Activated T-cell treated with anti-CD3 and anti-CD28 coated beads, Interleukin-2, amount 50 U/mL, for 24 hours (primary cell): ENCODE data around the gene TNFRSF18.

ENCODE experiments used
- DNase-seq: peaks from one replicate; pipeline ENCODE4 v3.0.0-alpha.2; 2020
- H3K27ac Mint-ChIP-seq: 2 replicates; pipeline ENCODE4 v1.8.0; 2020; ENCODE audit warnings: mild to moderate bottlenecking, mixed read lengths
- H3K27me3 Mint-ChIP-seq: 2 replicates; pipeline ENCODE4 v1.8.0; 2020; ENCODE audit warnings: mixed read lengths
- H3K36me3 Mint-ChIP-seq: 2 replicates; pipeline ENCODE4 v1.8.0; 2020; ENCODE audit warnings: low read depth, mixed read lengths
- H3K4me1 Mint-ChIP-seq: 2 replicates; pipeline ENCODE4 v1.8.0; 2020; ENCODE audit warnings: low read depth, mixed read lengths
- H3K4me3 Mint-ChIP-seq: 2 replicates; pipeline ENCODE4 v1.8.0; 2020; ENCODE audit warnings: mild to moderate bottlenecking, moderate library complexity, mixed read lengths
- H3K9me3 Mint-ChIP-seq: 2 replicates; pipeline ENCODE4 v1.8.0; 2020; ENCODE audit warnings: mixed read lengths

The TNFRSF18 gene

GRCh38 chr1:1244192-1244811 lies 37.9 kb upstream of the TNFRSF18 start:
- no peaks in the 10 kb centered on the region for H3K36me3 Mint-ChIP-seq
- peaks cover 3% of the 10 kb centered on the region for H3K27me3 Mint-ChIP-seq
- DNase-seq, result no peak
- no peaks in the 10 kb centered on the region for H3K9me3 Mint-ChIP-seq
- H3K27ac Mint-ChIP-seq, result no peak overlapping the region
- no peaks in the 10 kb centered on the region for H3K4me1 Mint-ChIP-seq
- H3K4me3 Mint-ChIP-seq, result no peak overlapping the region

- H3K4me3 Mint-ChIP-seq, result no peak overlapping the region
Measured at GRCh38 chr1:1243807-1244191, 37.4 kb upstream of the TNFRSF18 start.

GRCh38 chr1:1243266-1243660 lies 36.9 kb upstream of the TNFRSF18 start:
- peaks cover 3% of the 10 kb centered on the region for H3K27me3 Mint-ChIP-seq
- H3K27ac Mint-ChIP-seq, result no peak overlapping the region
- H3K9me3 Mint-ChIP-seq, result no peaks in the 10 kb centered on the region
- H3K4me3 Mint-ChIP-seq, result no peak overlapping the region
- no peaks in the 10 kb centered on the region for H3K4me1 Mint-ChIP-seq
- no peaks in the 10 kb centered on the region for H3K36me3 Mint-ChIP-seq
- DNase-seq, result no peak

More at GRCh38 chr1:1243807-1244191, 37.4 kb upstream of the TNFRSF18 start:
- Mint-ChIP-seq H3K27ac (no peak overlapping the region), H3K9me3 (no peaks in the 10 kb centered on the region), H3K4me1 (no peaks in the 10 kb centered on the region), H3K27me3 (peaks cover 3% of the 10 kb centered on the region), H3K36me3 (no peaks in the 10 kb centered on the region)
- DNase-seq, result no peak

- Mint-ChIP-seq H3K27ac (no peak overlapping the region), H3K4me3 (no peak overlapping the region), H3K4me1 (no peaks in the 10 kb centered on the region), H3K36me3 (no peaks in the 10 kb centered on the region), H3K27me3 (peaks cover 3% of the 10 kb centered on the region), H3K9me3 (no peaks in the 10 kb centered on the region)
- no peak for DNase-seq
Measured at GRCh38 chr1:1242461-1243265, 36.3 kb upstream of the TNFRSF18 start.

GRCh38 chr1:1241588-1242219 lies 35.3 kb upstream of the TNFRSF18 start:
- DNase-seq, result no peak
- no peak overlapping the region for H3K4me3 Mint-ChIP-seq

GRCh38 chr1:1240822-1241587 lies 34.6 kb upstream of the TNFRSF18 start:
- Mint-ChIP-seq H3K9me3 (no peaks in the 10 kb centered on the region), H3K4me3 (no peak overlapping the region), H3K36me3 (no peaks in the 10 kb centered on the region), H3K27me3 (peaks cover 3% of the 10 kb centered on the region), H3K27ac (no peak overlapping the region), H3K4me1 (peaks cover 2% of the 10 kb centered on the region)
- DNase-seq, result no peak

More at GRCh38 chr1:1241588-1242219, 35.3 kb upstream of the TNFRSF18 start:
- no peak overlapping the region for H3K27ac Mint-ChIP-seq
- H3K4me1 Mint-ChIP-seq, result peaks cover 2% of the 10 kb centered on the region
- peaks cover 3% of the 10 kb centered on the region for H3K27me3 Mint-ChIP-seq
- no peaks in the 10 kb centered on the region for H3K9me3 Mint-ChIP-seq
- no peaks in the 10 kb centered on the region for H3K36me3 Mint-ChIP-seq

GRCh38 chr1:1240348-1240732 lies 33.9 kb upstream of the TNFRSF18 start:
- H3K27ac Mint-ChIP-seq, result no peak overlapping the region
- DNase-seq, result no peak
- H3K36me3 Mint-ChIP-seq, result no peaks in the 10 kb centered on the region
- H3K4me3 Mint-ChIP-seq, result no peak overlapping the region
- H3K9me3 Mint-ChIP-seq, result no peaks in the 10 kb centered on the region
- peaks cover 2% of the 10 kb centered on the region for H3K4me1 Mint-ChIP-seq
- no peaks in the 10 kb centered on the region for H3K27me3 Mint-ChIP-seq

- Mint-ChIP-seq H3K4me1 (peaks cover 2% of the 10 kb centered on the region), H3K27me3 (no peaks in the 10 kb centered on the region), H3K27ac (no peak overlapping the region), H3K9me3 (no peaks in the 10 kb centered on the region), H3K4me3 (no peak overlapping the region), H3K36me3 (peaks cover 5% of the 10 kb centered on the region)
- no peak for DNase-seq
Measured at GRCh38 chr1:1239614-1240347, 33.4 kb upstream of the TNFRSF18 start.

- H3K9me3 Mint-ChIP-seq, result no peaks in the 10 kb centered on the region
- no peak overlapping the region for H3K4me3 Mint-ChIP-seq
Measured at GRCh38 chr1:1239227-1239613, 32.8 kb upstream of the TNFRSF18 start.

GRCh38 chr1:1238702-1239178 lies 32.3 kb upstream of the TNFRSF18 start:
- no peak for DNase-seq
- H3K27ac Mint-ChIP-seq, result no peak overlapping the region
- H3K36me3 Mint-ChIP-seq, result peaks cover 16% of the 10 kb centered on the region
- no peaks in the 10 kb centered on the region for H3K27me3 Mint-ChIP-seq
- no peaks in the 10 kb centered on the region for H3K9me3 Mint-ChIP-seq
- H3K4me3 Mint-ChIP-seq, result no peak overlapping the region
- peaks cover 12% of the 10 kb centered on the region for H3K4me1 Mint-ChIP-seq

More at GRCh38 chr1:1239227-1239613, 32.8 kb upstream of the TNFRSF18 start:
- H3K27me3 Mint-ChIP-seq, result no peaks in the 10 kb centered on the region
- peaks cover 7% of the 10 kb centered on the region for H3K4me1 Mint-ChIP-seq
- no peak for DNase-seq
- no peak overlapping the region for H3K27ac Mint-ChIP-seq
- H3K36me3 Mint-ChIP-seq, result peaks cover 11% of the 10 kb centered on the region

- H3K9me3 Mint-ChIP-seq, result no peaks in the 10 kb centered on the region
- no peak for DNase-seq
- H3K27ac Mint-ChIP-seq, result no peak overlapping the region
- no peak overlapping the region for H3K4me3 Mint-ChIP-seq
- no peaks in the 10 kb centered on the region for H3K27me3 Mint-ChIP-seq
- H3K36me3 Mint-ChIP-seq, result peaks cover 20% of the 10 kb centered on the region
- peaks cover 16% of the 10 kb centered on the region for H3K4me1 Mint-ChIP-seq
Measured at GRCh38 chr1:1237874-1238701, 31.7 kb upstream of the TNFRSF18 start.

- peaks cover 20% of the 10 kb centered on the region for H3K36me3 Mint-ChIP-seq
- peaks cover 16% of the 10 kb centered on the region for H3K4me1 Mint-ChIP-seq
- no peaks in the 10 kb centered on the region for H3K27me3 Mint-ChIP-seq
- no peaks in the 10 kb centered on the region for H3K9me3 Mint-ChIP-seq
- no peak overlapping the region for H3K27ac Mint-ChIP-seq
- no peak for DNase-seq
- no peak overlapping the region for H3K4me3 Mint-ChIP-seq
Measured at GRCh38 chr1:1236945-1237873, 30.8 kb upstream of the TNFRSF18 start.
